SJSA1 (cell line): ENCODE results near the gene GMFB. TPM values are rescaled to one million over a fixed set of nuclear protein-coding genes. Genes with fewer than 3 reads are reported as not detected.

Experiments
- DNase-seq, 2 experiments: peaks; one replicate each; pipeline ENCODE4 v3.0.0-alpha.2; 2015 to 2020; ENCODE audit warnings: low spot score in 2 of 2, low read depth in 1 of 2
- H3K27ac ChIP-seq: fragments of 250-450 bp; sonication (Bioruptor Pico); 2 replicates; pipeline ENCODE4 v1.5.1; 2020; ENCODE audit warnings: mild to moderate bottlenecking, moderate library complexity
- H3K27me3 ChIP-seq: fragments of 250-450 bp; sonication (Bioruptor Pico); replicated peaks from 2 replicates; pipeline ENCODE4 v1.5.1; 2020; ENCODE audit warnings: mild to moderate bottlenecking, moderate library complexity
- H3K36me3 ChIP-seq: fragments of 250-450 bp; sonication (Bioruptor Pico); 2 replicates; pipeline ENCODE4 v1.5.1; 2020; ENCODE audit warnings: mild to moderate bottlenecking
- H3K4me1 ChIP-seq: fragments of 250-450 bp; sonication (Bioruptor Pico); replicated peaks from 2 replicates; pipeline ENCODE4 v1.6.1; 2021; ENCODE audit warnings: mild to moderate bottlenecking
- H3K4me3 ChIP-seq: fragments of 250-450 bp; sonication (Bioruptor Pico); 2 replicates; pipeline ENCODE4 v1.5.1; 2020; ENCODE audit warnings: mild to moderate bottlenecking
- H3K9me3 ChIP-seq: fragments of 250-450 bp; sonication (Bioruptor Pico); replicated peaks from 2 replicates; pipeline ENCODE4 v1.5.1; 2020; ENCODE audit warnings: mild to moderate bottlenecking
- total RNA-seq: library from RNA; depleted of rRNA; stranded (reverse); fragments of >200 nt; shearing (Covaris generic); gene quantifications from 2 replicates; pipeline ENCODE4 v1.2.3, GENCODE V29; 2014

The GMFB gene
- total RNA-seq, 1 experiment from 2014 or later: 86.2 TPM

GRCh38 chr14:54509546-54510501 lies 21.0 kb upstream of the GMFB start, which contains the start of gene CGRRF1:
Gene CGRRF1 (plus strand): TSS chr14:54509906. CDS start chr14:54509960, 54 bp downstream.
- peak; percentile 95 to 97 for DNase-seq
- Histone ChIP-seq H3K27ac (no peak within 1 kb of the TSS), H3K27me3 (no peaks in the 10 kb centered on the region), H3K4me1 (peaks cover 8% of the 10 kb centered on the region), H3K9me3 (no peaks in the 10 kb centered on the region), H3K4me3 (peak within 1 kb of the TSS; percentile 58), H3K36me3 (no peaks in the 10 kb centered on the region; the same call in 1 of the 2 replicates)

GRCh38 chr14:54503486-54503885 lies 14.7 kb upstream of the GMFB start:
- Histone ChIP-seq H3K27ac (no peak overlapping the region), H3K9me3 (no peaks in the 10 kb centered on the region), H3K4me1 (no peaks in the 10 kb centered on the region; the same call in 1 of the 2 replicates), H3K27me3 (no peaks in the 10 kb centered on the region), H3K4me3 (no peak overlapping the region), H3K36me3 (no peaks in the 10 kb centered on the region)
- DNase-seq: peak in 1 of 2 experiments; percentile 23

- Histone ChIP-seq H3K4me1 (no peaks in the 10 kb centered on the region; the same call in 1 of the 2 replicates), H3K9me3 (no peaks in the 10 kb centered on the region), H3K27me3 (no peaks in the 10 kb centered on the region), H3K36me3 (no peaks in the 10 kb centered on the region), H3K27ac (no peak overlapping the region), H3K4me3 (no peak overlapping the region)
- DNase-seq: no peak
Observed at GRCh38 chr14:54502602-54503001, 13.8 kb upstream of the GMFB start.

- Histone ChIP-seq H3K27me3 (no peaks in the 10 kb centered on the region), H3K27ac (no peak overlapping the region), H3K4me1 (no peaks in the 10 kb centered on the region; the same call in 1 of the 2 replicates), H3K9me3 (no peaks in the 10 kb centered on the region), H3K4me3 (no peak overlapping the region), H3K36me3 (no peaks in the 10 kb centered on the region)
- no peak for DNase-seq
Observed at GRCh38 chr14:54501480-54501879, 12.7 kb upstream of the GMFB start.

GRCh38 chr14:54500744-54501143 lies 12.0 kb upstream of the GMFB start:
- H3K36me3 ChIP-seq: no peaks in the 10 kb centered on the region
- H3K4me1 ChIP-seq: no peaks in the 10 kb centered on the region; the same call in 1 of the 2 replicates
- no peak overlapping the region for H3K4me3 ChIP-seq
- no peak for DNase-seq
- no peak overlapping the region for H3K27ac ChIP-seq
- H3K9me3 ChIP-seq: no peaks in the 10 kb centered on the region
- no peaks in the 10 kb centered on the region for H3K27me3 ChIP-seq

- Histone ChIP-seq H3K9me3 (no peaks in the 10 kb centered on the region), H3K27me3 (no peaks in the 10 kb centered on the region), H3K4me1 (no peaks in the 10 kb centered on the region; the same call in 1 of the 2 replicates), H3K4me3 (no peak overlapping the region), H3K27ac (no peak overlapping the region), H3K36me3 (no peaks in the 10 kb centered on the region)
- no peak for DNase-seq
Observed at GRCh38 chr14:54498579-54498978, 9.8 kb upstream of the GMFB start.

- Histone ChIP-seq H3K27ac (no peak overlapping the region), H3K4me1 (no peaks in the 10 kb centered on the region), H3K27me3 (no peaks in the 10 kb centered on the region), H3K4me3 (no peak overlapping the region), H3K9me3 (no peaks in the 10 kb centered on the region), H3K36me3 (no peaks in the 10 kb centered on the region)
- DNase-seq: no peak
Observed at GRCh38 chr14:54498095-54498531, 9.3 kb upstream of the GMFB start.

- DNase-seq: no peak
- Histone ChIP-seq H3K36me3 (no peaks in the 10 kb centered on the region), H3K4me3 (no peak overlapping the region), H3K27ac (no peak overlapping the region), H3K9me3 (no peaks in the 10 kb centered on the region), H3K27me3 (no peaks in the 10 kb centered on the region), H3K4me1 (no peaks in the 10 kb centered on the region)
Observed at GRCh38 chr14:54497224-54497623, 8.4 kb upstream of the GMFB start.

- no peak overlapping the region for H3K4me3 ChIP-seq
- no peaks in the 10 kb centered on the region for H3K27me3 ChIP-seq
- DNase-seq: no peak
- peaks cover 8% of the 10 kb centered on the region for H3K4me1 ChIP-seq
- H3K9me3 ChIP-seq: no peaks in the 10 kb centered on the region
- no peak overlapping the region for H3K27ac ChIP-seq
- H3K36me3 ChIP-seq: peaks cover 5% of the 10 kb centered on the region; the same call in 1 of the 2 replicates
Observed at GRCh38 chr14:54493293-54493692, 4.5 kb upstream of the GMFB start.

- Histone ChIP-seq H3K27me3 (no peaks in the 10 kb centered on the region), H3K36me3 (peaks cover 15% of the 10 kb centered on the region; the same call in 1 of the 2 replicates), H3K4me3 (no peak overlapping the region), H3K27ac (no peak overlapping the region), H3K9me3 (no peaks in the 10 kb centered on the region), H3K4me1 (peaks cover 14% of the 10 kb centered on the region)
- DNase-seq: no peak
Observed at GRCh38 chr14:54490445-54491175, 1.8 kb upstream of the GMFB start.

- H3K9me3 ChIP-seq: no peaks in the 10 kb centered on the region
- H3K27me3 ChIP-seq: no peaks in the 10 kb centered on the region
- H3K4me1 ChIP-seq: peaks cover 14% of the 10 kb centered on the region
- H3K4me3 ChIP-seq: no peak overlapping the region; the same call in 1 of the 2 replicates
- DNase-seq: no peak
- no peak overlapping the region for H3K27ac ChIP-seq
- H3K36me3 ChIP-seq: peaks cover 15% of the 10 kb centered on the region; the same call in 1 of the 2 replicates
Observed at GRCh38 chr14:54489731-54490444, 1.1 kb upstream of the GMFB start.

- H3K36me3 ChIP-seq: peaks cover 15% of the 10 kb centered on the region; the same call in 1 of the 2 replicates
- no peak for DNase-seq
Observed at GRCh38 chr14:54489318-54489683, 521 bp upstream of the GMFB start.

GRCh38 chr14:54488318-54488645 lies 498 bp downstream of the GMFB start:
- Histone ChIP-seq H3K36me3 (peaks cover 19% of the 10 kb centered on the region; the same call in 1 of the 2 replicates), H3K27me3 (no peaks in the 10 kb centered on the region), H3K4me3 (peak overlapping the region; percentile 74), H3K4me1 (peaks cover 14% of the 10 kb centered on the region), H3K27ac (peak overlapping the region; percentile 87), H3K9me3 (no peaks in the 10 kb centered on the region)
- no peak for DNase-seq

More at GRCh38 chr14:54489318-54489683, 521 bp upstream of the GMFB start:
- peak overlapping the region; percentile 74 for H3K4me3 ChIP-seq
- H3K27ac ChIP-seq: peak overlapping the region; percentile 87; the same call in 1 of the 2 replicates
- H3K9me3 ChIP-seq: no peaks in the 10 kb centered on the region
- H3K27me3 ChIP-seq: no peaks in the 10 kb centered on the region
- H3K4me1 ChIP-seq: peaks cover 14% of the 10 kb centered on the region
